K562 (cell line): ENCODE measurements around the gene SYN1. TPM values are rescaled to one million over a fixed set of nuclear protein-coding genes. Genes with fewer than 3 reads are reported as not detected.
A peak's percentile ranks its signal among the peaks of the same experiment; 100 is the strongest.

Source experiments
- AFF4 ChIP-seq: sonication (generic); formaldehyde crosslinking; IDR thresholded peaks from 2 replicates; pipeline ENCODE4 v1.8.0; 2023; ENCODE audit warnings: mild to moderate bottlenecking, missing genetic modification reagents
- ARID3A ChIP-seq: IDR thresholded peaks from 2 replicates; pipeline ENCODE4 v1.6.1; 2012; ENCODE audit warnings: low read depth, low read length, improper control_type of control experiment, borderline replicate concordance
- ATF3 ChIP-seq, 2 experiments: fragments of 450-650 bp in 1 of 2; sonication (generic) in 1 of 2; formaldehyde crosslinking in 1 of 2; IDR thresholded peaks in 1 of 2; conservative IDR thresholded peaks in 1 of 2; 2 replicates each; pipeline versions ENCODE4 v1.6.1 to v1.8.1; 2016 to 2023; ENCODE audit warnings: mild to moderate bottlenecking in 2 of 2, moderate library complexity in 2 of 2, inconsistent platforms in 1 of 2, missing genetic modification reagents in 1 of 2
- ATF6 ChIP-seq: sonication (generic); formaldehyde crosslinking; IDR thresholded peaks from 2 replicates; pipeline ENCODE4 v1.4.0; 2020; ENCODE audit warnings: mild to moderate bottlenecking, missing genetic modification reagents
- DEAF1 ChIP-seq: fragments of 450-650 bp; formaldehyde crosslinking; IDR thresholded peaks from 2 replicates; pipeline ENCODE4 v1.4.0; 2020; ENCODE audit warnings: mild to moderate bottlenecking, moderate library complexity
- DMBX1 ChIP-seq: fragments of 250-450 bp; sonication (Bioruptor Pico); IDR thresholded peaks from 2 replicates; pipeline ENCODE4 v1.8.0; 2022; ENCODE audit warnings: inconsistent platforms, mild to moderate bottlenecking, moderate library complexity, borderline replicate concordance
- DPF2 ChIP-seq: fragments of 450-650 bp; IDR thresholded peaks from 2 replicates; pipeline ENCODE4 v1.6.1; 2016
- GATAD2B ChIP-seq: fragments of 450-650 bp; IDR thresholded peaks from 2 replicates; pipeline ENCODE4 v1.6.1; 2017; ENCODE audit warnings: mild to moderate bottlenecking, borderline replicate concordance
- HDAC2 ChIP-seq: fragments of 450-650 bp; IDR thresholded peaks from 2 replicates; pipeline ENCODE4 v1.6.1; 2016; ENCODE audit warnings: mild to moderate bottlenecking
- HNRNPUL1 ChIP-seq: fragments of 200-400 bp; formaldehyde crosslinking; IDR thresholded peaks from 2 replicates; pipeline ENCODE4 v1.6.1; 2017; ENCODE audit warnings: low read length
- RAD21 ChIP-seq, 2 experiments: fragments of 250-450 bp in 1 of 2; fragments of 450-650 bp in 1 of 2; sonication (Bioruptor Pico) in 1 of 2; formaldehyde crosslinking in 1 of 2; IDR thresholded peaks in 1 of 2; conservative IDR thresholded peaks in 1 of 2; 2 replicates each; pipeline versions ENCODE4 v1.4.0 to v1.8.0; 2020 to 2022; ENCODE audit warnings: mild to moderate bottlenecking in 2 of 2, moderate library complexity in 1 of 2
- RBFOX2 ChIP-seq: fragments of 200-400 bp; formaldehyde crosslinking; IDR thresholded peaks from 2 replicates; pipeline ENCODE4 v1.6.1; 2017; ENCODE audit warnings: low read depth, mild to moderate bottlenecking, low read length, moderate library complexity
- SMC3 ChIP-seq: conservative IDR thresholded peaks from 2 replicates; pipeline ENCODE4 v1.6.1; 2011; ENCODE audit warnings: low read depth, low read length, improper control_type of control experiment; ENCODE audit not compliant: insufficient read depth
- TFAP4 ChIP-seq: sonication (generic); formaldehyde crosslinking; IDR thresholded peaks from 2 replicates; pipeline ENCODE4 v1.8.0; 2022; ENCODE audit warnings: missing genetic modification reagents, mild to moderate bottlenecking, moderate library complexity, borderline replicate concordance
- polyA plus RNA-seq, 8 experiments: library from polyadenylated mRNA; depleted of rRNA in 4 of 8; stranded (reverse) in 5 of 8; unstranded in 3 of 8; fragments of >200 nt; fragmentation: Nextera tagmentation in 2 of 8; fragmentation: Illumina TruSeq in 1 of 8; extraction: Ambion mirVana in 2 of 8; extraction: Trizol in 1 of 8; gene quantifications; 2 replicates each; pipeline versions ENCODE4 v1.2.1 to v1.2.3, GENCODE V29; 2011 to 2014; ENCODE audit warnings: inconsistent platforms in 1 of 8, missing spikeins in 1 of 8
- total RNA-seq, 7 experiments: library from RNA; depleted of rRNA in 6 of 7; stranded (reverse); fragments of >200 nt in 6 of 7; fragmentation: Illumina TruSeq in 2 of 7; extraction: Trizol in 2 of 7; gene quantifications; 2 replicates each; pipeline versions ENCODE4 v1.2.1 to v1.2.3, GENCODE V29; 2011 to 2021; ENCODE audit warnings: low replicate concordance in 1 of 7

The SYN1 gene
- total and polyA plus RNA-seq, 9 of the 15 experiments (the other 6 are each of a cell fraction or from before 2014, with no cell fraction given), result 0.01 to 0.28 (median 0.18) TPM; not detected in 2

GRCh38 chrX:47562615-47563243 lies 56.9 kb downstream of the SYN1 start (continued):
- TF ChIP-seq ATF3 (IDR thresholded peaks at IDR 0.05), result peak; percentile 35; the same call in 1 of the 2 replicates
- no peak for TF ChIP-seq ATF3 (CRISPR knock-in tag; conservative IDR thresholded peaks at IDR 0.05)
- peak; percentile 50; the same call in 1 of the 2 replicates for TF ChIP-seq SMC3
- TF ChIP-seq HNRNPUL1, result no peak
- no peak for TF ChIP-seq TFAP4 (CRISPR knock-in tag)
- TF ChIP-seq AFF4, result no peak
- peak; percentile 58; the same call in 1 of the 2 replicates for TF ChIP-seq DEAF1 (CRISPR knock-in tag)
- TF ChIP-seq ATF6 (CRISPR knock-in tag), result no peak
- no peak for TF ChIP-seq DPF2
- TF ChIP-seq HDAC2, result no peak
- no peak for TF ChIP-seq GATAD2B
- TF ChIP-seq DMBX1 (CRISPR knock-in tag), result peak; percentile 59; the same call in 1 of the 2 replicates
- peak; percentile 61 for TF ChIP-seq RBFOX2
- peak; percentile 59 to 77 for TF ChIP-seq RAD21 (CRISPR knock-in tag; conservative IDR thresholded peaks at IDR 0.05 in 1 of 2, IDR thresholded peaks at IDR 0.05 in 1 of 2)
- TF ChIP-seq ARID3A, result 0 out of 2 replicates have a peak, but pooled peaks have one; percentile 29
- TF ChIP-seq, all 486 proteins: peak for 13
